NCI-H2107 treated with DMSO at 0.1 percent for 48 hours (cell line): Measurements from ENCODE around the gene RNPS1.
"Not testable (repeated sequence)": the region's sequence is repeated elsewhere in the genome, so short reads cannot be mapped to it uniquely, and the experiment has no call there.

ENCODE experiments used
- DNase-seq: peaks from one replicate; lab custom pipeline; 2025; ENCODE audit not compliant: unreplicated experiment; lab: John Stamatoyannopoulos, UW

RNPS1 gene

DNA sequence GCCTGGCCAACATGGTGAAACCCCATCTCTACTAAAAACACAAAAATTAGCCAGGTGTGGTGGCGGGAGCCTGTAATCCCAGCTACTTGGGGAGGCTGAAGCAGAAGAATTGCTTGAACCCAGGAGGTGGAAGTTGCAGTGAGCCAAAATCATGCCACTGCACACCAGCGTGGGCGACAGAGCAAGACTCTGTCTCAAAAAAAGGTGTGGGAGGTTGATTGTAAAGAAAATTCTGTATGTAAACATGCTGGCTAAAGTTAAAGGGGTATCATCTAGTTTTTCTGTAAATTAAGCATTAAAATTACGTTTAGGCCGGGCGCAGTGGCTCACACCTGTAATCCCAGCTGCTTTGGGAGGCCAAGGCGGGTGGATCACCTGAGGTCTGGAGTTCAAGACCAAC, 9.4 kb downstream of the RNPS1 start:
- DNase-seq = not testable (repeated sequence)

DNA sequence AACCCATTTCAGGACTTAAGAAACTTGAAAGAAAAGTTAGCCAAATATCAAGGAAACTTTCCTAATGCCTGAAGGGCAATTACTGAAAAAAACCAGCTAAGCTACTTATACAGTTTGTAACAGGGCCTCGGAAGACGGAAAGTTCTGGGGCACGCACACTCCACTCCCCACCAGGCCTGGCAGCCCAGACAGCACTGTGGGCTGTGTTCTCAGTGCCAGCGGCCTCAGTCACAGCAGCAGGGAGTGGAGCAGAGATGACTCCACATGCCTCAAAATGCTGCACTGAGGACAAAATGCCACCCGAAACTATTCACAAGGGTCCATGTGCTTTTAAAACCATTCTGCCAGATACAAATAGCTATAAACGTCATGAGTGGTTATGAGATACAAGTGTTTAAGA, 10.2 kb downstream of the RNPS1 start:
- no peak for DNase-seq

DNA sequence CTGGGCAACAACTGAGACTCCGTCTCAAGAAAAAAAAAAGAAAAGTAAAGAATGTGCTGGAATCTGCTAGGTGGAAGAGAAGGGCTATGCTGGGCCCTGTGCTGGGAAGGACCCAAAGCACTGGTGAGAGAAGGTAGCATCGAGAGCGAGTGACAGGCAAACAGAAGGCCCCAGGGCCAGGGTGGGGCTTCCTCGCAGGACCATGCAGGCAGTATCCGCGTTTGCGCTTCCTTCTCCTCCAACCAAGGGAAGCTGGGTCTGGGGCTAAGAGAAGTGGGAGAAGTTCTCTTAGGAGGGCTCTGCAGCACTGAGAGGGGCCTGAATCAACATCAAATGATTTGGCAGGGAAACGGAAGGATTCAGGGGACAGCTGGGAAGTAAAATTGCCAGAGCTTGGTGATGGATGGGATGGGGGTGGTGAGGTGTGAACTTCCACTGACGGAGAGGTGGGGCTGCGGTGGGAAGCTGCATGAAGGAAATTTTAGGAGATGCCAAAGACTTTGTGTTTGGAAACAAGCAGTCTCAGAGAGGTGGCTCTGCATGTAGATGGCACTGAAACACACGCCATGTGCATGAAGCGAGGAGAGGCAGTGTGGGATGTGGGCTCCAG, 11.3 kb downstream of the RNPS1 start:
- DNase-seq = no peak

DNA sequence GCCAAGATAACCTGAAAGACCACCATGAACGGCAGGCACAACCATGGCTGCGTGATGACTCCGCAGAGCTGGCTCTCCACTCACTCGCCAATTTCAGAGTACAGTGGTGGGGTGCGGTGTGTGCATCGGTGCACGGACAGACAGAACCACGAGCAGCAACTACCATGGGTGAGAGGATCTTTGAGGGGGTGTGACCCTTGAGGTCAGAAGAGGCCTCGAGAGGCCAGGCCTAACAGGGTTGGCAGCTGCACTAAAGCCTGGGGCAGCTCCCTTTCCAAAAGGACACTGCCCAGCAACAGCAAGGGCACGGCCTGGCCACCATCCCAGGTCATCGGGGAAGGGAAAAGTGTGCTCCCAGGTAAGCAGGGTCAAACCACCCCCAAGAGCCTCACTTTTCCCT, 14.6 kb downstream of the RNPS1 start:
- no peak for DNase-seq

DNA sequence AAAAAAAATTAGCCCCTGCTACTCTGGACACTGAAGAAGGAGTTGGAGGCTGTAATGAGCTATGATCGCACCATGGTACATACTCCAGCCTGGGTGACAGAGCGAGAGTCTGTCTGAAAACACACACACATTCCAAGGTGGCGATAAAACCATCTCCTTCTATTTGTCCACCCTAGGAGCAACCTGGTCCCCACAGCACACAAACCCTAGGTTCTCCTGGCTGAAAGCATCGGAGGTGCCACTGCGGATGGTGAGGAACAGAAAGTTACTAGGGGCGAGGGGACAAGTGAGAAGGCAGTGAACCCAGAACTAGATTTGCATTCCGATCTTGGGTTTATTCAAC, 15.1 kb downstream of the RNPS1 start:
- no peak for DNase-seq

DNA sequence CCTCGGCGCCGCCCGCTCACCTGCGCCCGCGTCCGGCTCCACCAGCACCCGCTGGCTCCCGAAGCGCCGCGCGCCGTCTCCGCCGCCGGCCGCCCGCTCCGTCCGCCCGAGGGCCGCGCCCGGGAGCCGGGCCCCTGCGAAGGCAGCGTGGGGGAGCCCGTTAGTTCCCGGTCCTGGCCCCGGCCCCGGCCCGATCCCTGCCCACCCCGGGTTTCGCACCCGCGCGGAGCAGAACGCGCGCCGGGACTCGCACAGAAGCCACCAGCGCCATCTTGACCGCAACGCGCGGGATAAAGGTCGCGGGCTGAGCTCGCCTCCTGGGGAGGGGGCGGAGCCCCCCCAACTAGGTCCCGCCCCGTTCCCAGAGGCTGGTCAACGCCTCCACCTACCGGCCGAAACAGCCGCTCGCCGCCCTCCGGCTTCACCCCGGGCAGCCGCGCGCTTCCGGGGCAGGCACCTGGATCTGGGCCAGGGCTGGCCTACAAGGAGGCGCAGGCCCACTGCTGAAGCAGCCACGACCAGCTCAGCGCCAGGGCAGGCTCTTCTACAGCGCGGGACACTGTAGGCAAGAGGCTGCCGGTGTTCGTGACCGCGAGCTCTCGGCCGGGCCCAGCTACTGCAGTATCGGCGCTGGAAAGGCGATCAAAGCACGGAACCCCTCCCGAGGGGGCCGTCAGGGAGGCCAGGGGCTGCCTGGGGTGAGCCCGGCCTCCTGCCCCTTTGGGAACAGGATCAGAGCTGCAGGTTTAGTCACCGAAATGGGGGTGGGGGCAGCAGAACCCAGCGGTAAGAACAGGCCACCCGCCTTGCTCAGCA, 16.4 kb downstream of the RNPS1 start, which contains the start of gene ECI1:
ECI1 (minus strand) TSS at position 292 of the 816 bp plus-strand sequence; CDS start at position 271, 21 bp downstream.
- DNase-seq = peak; percentile 90

DNA sequence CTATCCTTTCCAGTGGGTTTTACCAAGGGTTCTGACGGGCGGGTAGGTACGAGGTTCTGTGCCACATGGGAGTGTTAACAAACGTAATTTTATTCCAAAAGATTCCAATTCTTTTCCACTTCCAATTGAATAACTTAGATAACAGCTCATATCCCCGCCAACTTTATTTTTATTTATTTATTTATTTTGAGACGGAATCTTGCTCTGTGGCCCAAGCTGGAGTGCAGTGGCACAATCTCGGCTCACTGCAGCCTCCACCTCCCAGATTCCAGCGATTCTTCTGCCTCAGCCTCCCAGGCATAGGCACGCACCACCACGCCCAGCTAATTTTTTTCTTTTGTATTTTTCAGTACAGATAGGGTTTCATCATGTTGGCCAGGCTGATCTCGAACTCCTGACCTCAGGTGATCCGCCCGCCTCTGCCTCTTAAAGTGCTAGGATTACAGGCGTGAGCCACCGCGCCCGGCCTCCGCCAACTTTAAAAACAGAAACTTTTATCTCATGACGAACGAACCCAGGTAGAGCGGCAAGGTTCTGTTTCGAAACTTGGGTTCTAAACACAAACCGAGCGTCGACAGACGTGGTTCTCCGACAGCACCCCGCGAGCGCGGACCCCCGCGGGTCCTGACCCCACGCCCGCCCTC, 17.2 kb downstream of the RNPS1 start:
- no peak for DNase-seq

DNA sequence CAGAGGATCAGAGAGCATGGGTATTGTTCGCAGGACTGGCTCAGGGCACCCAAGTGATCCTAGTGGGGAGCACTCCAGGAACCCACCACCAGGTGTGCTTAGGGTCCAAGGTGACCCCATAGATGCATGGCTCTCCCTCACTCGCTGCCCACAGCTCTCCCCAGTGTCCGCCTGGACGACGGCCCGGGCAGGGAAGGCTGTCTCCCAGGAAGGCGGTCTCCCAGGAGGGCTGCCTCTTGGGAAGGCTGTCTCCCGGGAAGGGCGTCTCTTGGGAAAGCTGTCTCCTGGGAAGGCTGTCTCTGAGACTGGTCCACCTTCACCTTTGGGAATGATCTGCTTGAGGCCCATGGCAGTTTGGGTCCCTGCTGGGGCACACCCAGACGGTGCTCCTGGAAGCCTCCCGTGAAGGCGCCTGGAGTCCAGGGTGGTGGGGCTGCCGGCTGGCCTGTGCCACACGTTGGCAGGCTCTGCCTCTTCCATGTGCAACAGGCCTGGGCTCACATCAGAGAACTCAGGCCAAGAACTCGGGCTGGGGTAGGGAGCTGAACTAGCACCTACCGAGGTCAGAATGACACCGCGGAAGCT, 21.5 kb downstream of the RNPS1 start:
- DNase-seq = no peak

DNA sequence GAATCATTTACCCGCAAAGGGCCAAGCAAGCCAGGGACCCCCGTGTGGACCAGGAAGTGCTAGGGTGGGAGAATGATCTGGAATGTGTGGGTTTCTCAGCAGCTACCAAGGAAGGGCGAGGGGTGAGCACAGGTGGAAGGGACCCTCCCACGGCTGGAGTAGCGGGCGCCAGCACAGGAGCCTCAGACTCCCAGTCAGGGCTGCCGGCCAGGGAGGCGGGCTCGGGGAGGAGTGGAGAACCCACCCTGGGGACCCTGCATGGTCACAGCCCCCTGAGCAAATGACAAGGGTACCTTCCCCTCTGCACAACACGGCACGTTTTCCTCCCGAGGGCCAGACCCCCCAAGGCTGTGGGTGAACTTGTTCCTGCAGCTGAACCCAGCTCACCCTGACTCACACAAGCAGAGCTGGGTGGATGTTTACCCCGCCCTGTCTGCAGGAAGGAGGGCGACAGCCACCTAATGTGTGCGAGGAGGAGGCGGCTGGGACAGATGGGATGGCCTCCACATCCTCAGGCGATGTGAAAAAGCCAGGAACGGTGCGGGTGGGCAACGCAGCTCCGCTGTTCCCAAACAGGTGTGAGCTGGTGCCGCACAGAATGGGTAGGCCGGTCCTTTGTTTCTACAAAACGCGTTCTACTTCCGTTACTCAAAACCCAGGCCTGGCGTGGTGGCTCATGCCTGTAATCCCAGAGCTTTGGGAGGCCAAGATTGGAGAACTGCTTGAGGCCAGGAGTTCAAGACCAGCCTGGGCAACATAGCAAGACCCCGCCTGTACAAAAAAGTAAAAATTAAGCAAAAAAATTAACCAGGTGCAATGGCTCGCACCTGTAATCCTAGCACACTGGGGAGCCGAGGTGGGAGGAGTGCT, 22.8 kb downstream of the RNPS1 start:
- DNase-seq = no peak

DNA sequence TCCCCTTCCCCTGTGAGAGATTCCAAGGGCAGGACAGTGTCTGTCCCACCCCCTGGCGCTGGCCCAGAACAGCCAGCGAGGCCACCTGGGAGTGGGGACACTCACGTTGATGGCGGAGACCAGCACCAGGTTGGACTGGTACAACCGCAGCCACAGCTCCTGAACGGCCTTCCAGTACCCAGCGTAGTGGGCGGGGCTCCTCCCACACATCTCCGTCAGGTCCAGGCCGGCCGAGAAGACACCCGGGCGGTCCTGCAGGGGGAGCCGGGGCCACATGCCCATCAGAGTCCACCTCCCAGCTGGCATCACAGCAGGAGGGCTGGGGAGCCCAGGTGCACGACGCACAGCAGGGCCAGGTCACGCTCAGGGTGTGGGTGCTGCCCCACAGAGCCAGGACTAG, 23.6 kb downstream of the RNPS1 start:
- DNase-seq = no peak

DNA sequence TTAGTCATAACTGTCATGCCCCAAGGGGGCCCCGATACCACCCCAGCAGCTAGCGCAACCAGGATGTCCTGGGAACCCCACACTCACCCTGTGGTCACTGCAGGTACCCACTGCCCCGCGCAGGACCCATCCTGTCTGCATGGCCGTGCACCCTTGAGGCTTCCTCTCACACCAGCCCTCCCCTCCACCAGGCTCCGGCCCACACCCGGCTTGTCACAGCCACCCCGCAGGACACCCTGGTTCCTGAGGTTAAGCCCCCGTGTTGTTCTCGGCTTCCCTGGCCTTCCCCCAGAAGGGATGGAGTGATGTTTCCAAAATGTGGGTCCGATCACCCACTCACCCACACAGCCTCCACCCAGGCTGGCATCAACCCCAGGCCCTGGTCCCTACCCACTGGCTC, 24.1 kb downstream of the RNPS1 start:
- DNase-seq = no peak

DNA sequence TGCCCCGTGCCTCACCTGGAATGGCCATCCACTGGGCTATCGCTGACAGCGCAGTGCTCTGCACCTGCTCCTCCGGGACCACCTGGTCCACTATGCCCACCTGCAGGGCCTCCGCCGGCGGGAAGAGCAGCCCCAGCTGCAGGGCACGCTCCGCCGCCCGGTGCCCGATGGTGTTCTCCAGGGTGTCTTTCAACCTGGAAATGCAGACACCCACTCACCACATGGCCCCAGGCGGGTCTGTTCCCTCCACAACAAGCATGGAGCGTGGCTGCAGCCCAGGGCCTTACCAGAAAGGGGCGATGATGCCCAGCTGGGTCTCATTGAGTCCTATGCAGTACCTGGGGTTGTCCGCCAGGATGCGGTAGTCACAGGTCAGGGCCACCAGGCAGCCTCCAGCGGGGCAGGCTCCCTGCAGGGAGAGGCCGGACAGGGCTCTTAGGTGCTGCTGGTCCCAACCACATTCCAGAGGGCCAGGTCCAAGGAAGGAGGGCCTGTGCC, 24.8 kb downstream of the RNPS1 start:
- DNase-seq = no peak

DNA sequence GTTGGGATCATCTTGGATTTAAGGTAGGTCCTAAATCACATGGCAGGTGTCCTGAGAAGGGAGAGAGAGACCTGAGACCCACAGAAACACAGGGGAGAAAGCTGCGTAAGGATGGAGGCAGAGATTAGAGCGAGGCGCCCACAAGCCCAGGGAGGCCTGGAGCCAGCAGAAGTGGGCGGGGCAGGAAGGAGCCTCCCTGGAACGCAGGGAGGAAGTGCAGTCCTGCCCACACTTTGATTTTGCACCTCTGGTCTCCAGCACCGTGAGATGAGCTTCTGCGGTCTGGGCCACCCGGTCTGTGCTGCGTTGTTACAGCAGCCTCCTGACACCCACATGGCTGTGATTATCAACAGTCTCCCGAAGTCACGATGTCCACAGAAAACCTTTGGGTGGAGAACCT, 25.3 kb downstream of the RNPS1 start:
- no peak for DNase-seq

DNA sequence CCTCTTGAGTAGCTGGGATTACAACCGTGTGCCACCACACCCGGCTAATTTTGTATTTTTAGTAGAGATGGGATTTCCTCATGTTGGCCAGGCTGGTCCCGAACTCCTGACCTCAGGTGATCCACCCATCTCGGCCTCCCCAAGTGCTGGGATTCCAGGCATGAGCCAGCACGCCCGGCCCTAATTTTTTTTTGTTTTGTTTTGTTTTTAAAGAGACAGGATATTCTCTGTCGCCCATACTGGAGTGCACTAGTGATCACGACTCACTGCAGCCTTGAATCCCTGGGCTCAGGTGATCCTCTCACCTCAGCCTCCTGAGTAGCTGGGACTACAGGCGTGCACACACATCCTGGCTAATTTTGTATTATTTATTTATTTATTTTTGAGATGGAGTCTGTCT, 27.6 kb downstream of the RNPS1 start:
- not testable (repeated sequence) for DNase-seq

DNA sequence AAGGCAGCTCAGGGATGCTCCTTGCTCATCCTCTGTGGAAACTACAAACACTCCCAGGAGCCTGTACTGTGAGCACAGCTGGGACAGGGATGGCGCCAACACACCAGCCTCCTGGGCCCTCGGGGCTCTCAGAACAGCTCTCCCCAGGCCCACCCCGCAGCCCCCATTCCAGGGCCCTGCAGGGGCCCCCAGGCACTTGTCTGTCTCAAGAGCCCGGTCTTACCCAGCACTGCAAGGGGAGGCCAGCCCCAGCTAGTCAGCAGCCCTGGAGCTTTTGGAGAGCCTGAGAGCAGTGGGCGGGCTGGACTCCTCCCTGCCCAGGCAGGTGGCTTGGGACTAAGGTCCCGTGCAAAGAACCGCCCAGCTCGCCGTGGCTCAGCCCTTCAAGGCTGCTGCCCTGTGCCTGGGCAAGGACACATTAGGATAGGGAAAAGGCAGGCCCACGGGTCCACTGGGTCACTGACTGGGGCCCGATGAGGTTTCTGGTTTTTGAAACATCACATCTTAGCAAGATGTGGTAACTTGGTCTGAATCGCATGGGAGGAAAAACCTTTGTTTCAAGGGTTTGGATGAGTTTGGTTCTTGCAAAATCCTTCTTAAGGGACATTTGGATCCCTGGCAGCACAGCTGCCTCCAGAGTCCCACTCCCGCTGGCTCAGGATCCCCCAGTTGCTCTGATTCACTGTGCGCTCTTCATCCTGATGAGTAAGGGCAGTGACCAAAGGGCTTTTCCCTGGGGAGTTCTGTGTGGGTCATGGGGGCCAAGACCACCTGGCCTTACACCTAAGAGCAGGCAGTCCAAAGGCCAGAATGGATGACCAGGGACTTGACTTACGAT, 28.9 kb downstream of the RNPS1 start:
- no peak for DNase-seq

DNA sequence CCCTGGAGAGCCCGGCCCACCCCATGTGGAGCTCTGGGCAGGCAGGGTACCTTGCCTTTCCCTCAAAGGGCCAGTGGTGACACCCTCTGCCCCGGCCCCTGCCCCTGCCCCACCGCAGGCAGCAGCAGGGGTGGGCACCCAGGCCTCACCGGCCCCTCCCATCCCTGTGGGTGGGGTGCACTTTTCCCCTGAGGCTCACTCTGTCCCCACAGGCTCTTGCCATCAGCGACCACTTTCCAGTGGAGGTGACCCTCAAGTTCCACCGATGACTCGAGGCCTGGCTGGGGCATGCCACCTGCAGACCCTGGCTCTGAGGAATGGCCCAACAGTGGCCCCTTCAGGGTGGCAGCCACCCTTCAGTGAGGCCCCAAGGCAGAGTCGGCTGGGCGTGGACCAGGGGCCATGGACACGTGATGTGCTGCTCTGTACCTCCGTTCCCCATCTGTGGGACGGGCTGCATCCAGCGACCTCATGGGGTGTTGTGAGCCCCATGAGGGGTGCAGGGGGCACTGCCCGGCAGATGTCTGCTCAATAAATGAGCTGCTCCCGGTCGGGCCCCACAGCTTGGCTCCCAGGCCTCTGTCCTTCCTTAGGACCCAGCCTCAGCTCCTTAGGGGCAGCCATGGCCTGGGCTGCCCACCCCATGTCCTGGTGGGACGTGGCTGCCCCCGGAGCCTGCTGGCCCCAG, 29.6 kb downstream of the RNPS1 start:
- no peak for DNase-seq

DNA sequence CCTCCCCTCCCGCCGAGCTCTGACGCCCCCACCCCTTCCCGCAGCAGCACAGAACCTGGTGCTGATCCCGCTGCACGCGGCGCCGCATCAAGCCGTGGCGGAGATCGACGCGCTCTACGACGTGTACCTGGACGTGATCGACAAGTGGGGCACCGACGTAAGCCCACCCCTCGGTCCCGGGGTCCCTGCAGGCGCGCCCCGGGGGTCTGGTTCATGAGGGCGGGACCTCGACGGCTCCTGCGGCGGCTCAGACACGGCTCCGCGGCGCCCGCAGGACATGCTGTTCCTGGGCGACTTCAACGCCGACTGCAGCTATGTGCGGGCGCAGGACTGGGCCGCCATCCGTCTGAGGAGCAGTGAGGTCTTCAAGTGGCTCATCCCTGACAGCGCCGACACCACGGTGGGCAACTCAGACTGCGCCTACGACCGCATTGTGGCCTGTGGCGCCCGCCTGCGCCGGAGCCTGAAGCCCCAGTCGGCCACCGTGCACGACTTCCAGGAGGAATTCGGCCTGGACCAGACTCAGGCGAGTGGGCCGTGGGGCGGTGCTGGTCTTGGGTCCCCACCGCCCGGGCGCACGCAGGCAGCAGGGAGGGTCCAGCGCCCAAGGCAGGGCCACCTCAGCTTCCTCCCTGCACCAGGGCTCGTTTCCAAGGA, 30.3 kb downstream of the RNPS1 start:
- no peak for DNase-seq

DNA sequence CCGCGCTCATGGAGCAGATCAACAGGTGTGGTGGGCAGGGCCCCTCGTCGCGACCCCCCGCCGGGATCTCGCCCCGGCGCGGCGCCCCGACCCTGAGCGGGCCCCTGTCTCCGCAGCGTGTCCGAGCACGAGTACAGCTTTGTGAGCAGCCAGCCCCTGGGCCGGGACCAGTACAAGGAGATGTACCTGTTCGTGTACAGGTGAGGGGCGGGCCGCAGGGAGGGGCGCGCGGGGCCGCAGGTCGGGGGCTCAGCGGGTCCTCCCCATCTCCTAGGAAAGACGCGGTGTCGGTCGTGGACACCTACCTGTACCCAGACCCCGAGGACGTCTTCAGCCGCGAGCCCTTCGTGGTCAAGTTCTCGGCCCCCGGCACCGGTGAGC, 30.8 kb downstream of the RNPS1 start:
- no peak for DNase-seq
